ENCODE data around the gene APOC1.

Gene APOC1

DNA sequence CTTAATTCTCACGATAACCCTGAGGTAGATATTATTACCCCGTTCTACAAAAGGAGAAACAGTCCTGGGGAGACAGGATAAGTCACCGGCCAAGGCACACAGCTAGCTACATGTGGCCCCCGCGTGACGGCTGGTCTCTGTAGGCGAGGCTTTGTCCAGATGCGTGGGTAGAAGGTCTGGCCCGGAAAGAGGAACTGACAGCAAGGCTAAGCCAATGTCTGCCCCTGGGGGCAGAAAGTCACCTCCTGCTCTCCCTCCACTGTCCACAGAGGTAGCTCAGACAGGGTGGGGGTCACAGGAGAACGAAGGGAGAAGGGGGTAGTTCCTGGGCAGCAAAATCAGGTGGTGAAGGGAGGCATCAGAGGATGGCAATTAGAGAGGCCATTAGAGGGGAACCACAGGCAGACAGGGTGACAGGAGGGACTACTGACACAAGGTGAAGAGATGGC is 29.4 kb downstream of the APOC1 start:
- TF ChIP-seq, protein P1, sequence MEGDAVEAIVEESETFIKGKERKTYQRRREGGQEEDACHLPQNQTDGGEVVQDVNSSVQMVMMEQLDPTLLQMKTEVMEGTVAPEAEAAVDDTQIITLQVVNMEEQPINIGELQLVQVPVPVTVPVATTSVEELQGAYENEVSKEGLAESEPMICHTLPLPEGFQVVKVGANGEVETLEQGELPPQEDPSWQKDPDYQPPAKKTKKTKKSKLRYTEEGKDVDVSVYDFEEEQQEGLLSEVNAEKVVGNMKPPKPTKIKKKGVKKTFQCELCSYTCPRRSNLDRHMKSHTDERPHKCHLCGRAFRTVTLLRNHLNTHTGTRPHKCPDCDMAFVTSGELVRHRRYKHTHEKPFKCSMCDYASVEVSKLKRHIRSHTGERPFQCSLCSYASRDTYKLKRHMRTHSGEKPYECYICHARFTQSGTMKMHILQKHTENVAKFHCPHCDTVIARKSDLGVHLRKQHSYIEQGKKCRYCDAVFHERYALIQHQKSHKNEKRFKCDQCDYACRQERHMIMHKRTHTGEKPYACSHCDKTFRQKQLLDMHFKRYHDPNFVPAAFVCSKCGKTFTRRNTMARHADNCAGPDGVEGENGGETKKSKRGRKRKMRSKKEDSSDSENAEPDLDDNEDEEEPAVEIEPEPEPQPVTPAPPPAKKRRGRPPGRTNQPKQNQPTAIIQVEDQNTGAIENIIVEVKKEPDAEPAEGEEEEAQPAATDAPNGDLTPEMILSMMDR (IDR thresholded peaks at IDR 0.05; ENCODE audit: control insufficient read depth, extremely low read depth, insufficient read depth) = no peak
- H3K4me3 ChIP-seq (ENCODE audit: low read depth, low read length) = no peak overlapping the region
- no peak for DNase-seq (ENCODE audit: low read depth)

DNA sequence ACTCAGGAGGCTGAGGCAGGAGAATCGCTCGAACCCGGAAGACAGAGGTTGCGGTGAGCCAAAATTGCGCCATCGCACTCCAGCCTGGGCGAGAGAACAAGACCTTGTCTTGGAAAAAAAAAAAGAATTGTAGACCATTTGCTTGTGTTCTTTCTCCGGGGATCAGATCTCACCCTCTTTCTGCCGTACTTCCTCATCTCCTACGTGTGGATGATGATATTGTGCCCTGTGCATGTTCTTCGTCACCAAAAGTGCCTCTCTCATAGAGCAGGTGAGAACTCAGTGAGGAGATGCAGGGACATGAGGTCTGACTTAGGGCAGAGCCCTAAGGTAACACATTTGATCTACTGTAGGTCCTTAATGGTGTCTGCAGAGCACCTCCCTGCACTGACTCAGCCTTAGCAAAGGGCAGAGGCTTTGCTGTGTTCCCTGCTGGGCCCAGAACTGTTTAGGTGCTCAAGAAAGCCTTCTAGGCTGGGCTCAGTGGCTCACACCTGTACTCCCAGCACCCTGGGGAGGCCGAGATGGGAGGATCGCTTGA is 32.7 kb downstream of the APOC1 start:
- TF ChIP-seq, protein P1 (IDR thresholded peaks at IDR 0.05; ENCODE audit: control insufficient read depth, extremely low read depth, insufficient read depth) = no peak
- H3K4me3 ChIP-seq (ENCODE audit: low read depth, low read length) = no peak overlapping the region
- DNase-seq (ENCODE audit: low read depth) = no peak

DNA sequence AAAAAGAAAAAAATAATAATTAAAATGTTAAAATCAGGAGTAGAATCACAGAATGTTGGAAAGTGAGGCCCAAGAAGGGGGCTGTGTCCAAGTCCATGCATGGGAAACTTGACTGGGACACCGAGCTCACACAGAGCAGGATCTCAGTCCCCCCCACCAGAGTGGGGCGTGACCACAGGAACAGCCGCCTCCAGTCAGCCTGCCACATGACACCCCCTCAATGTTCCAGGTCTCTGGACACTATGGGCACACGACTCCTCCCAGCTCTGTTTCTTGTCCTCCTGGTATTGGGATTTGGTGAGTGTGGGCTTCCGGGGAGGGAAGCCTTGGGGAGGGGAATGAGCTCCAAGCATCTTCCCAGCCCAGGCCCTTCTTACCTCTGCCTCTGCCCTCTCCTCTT is 33.8 kb downstream of the APOC1 start:
- no peak for DNase-seq (ENCODE audit: low read depth)
- no peak overlapping the region for H3K4me3 ChIP-seq (ENCODE audit: low read depth, low read length)
- TF ChIP-seq, protein P1 (IDR thresholded peaks at IDR 0.05; ENCODE audit: control insufficient read depth, extremely low read depth, insufficient read depth) = no peak

- no peak for DNase-seq (ENCODE audit: low read depth)
- TF ChIP-seq, protein P1 (IDR thresholded peaks at IDR 0.05; ENCODE audit: control insufficient read depth, extremely low read depth, insufficient read depth) = no peak
Measured at GRCh38 chr19:44948763-44949374, 34.5 kb downstream of the APOC1 start.

DNA sequence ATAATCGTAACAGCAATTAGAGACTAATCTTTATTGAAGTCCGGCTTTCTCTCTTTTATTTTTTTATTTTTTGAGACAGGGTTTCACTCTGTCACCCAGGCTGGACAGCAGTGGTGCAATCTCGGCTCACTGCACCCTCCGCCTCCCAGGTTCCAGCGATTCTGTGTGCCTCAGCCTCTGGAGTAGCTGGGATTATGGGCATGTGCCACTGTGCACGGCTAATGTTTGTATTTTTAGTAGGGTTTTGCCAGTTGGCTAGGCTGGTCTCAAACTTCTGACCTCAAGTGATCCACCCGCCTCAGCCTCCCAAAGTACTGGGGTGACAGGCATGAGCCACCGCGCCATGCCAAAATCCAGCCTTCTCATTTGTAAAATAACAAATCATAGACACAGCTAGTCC is 35.1 kb downstream of the APOC1 start:
- H3K4me3 ChIP-seq (ENCODE audit: low read depth, low read length) = no peak overlapping the region
- TF ChIP-seq, protein P1 (IDR thresholded peaks at IDR 0.05; ENCODE audit: control insufficient read depth, extremely low read depth, insufficient read depth) = no peak
- no peak for DNase-seq (ENCODE audit: low read depth)

More at GRCh38 chr19:44948763-44949374, 34.5 kb downstream of the APOC1 start:
- no peak overlapping the region for H3K4me3 ChIP-seq (ENCODE audit: low read depth, low read length)

GRCh38 chr19:44951179-44952159 is 37.1 kb downstream of the APOC1 start:
- H3K4me3 ChIP-seq (ENCODE audit: low read depth, low read length) = no peak overlapping the region
- TF ChIP-seq, protein P1 (IDR thresholded peaks at IDR 0.05; ENCODE audit: control insufficient read depth, extremely low read depth, insufficient read depth) = peak; percentile 56
- DNase-seq (ENCODE audit: low read depth) = peak; percentile 11

Data from LNCaP clone FGC (cell line).